Measurements from ENCODE around the gene HSPA4.

The HSPA4 gene

DNA sequence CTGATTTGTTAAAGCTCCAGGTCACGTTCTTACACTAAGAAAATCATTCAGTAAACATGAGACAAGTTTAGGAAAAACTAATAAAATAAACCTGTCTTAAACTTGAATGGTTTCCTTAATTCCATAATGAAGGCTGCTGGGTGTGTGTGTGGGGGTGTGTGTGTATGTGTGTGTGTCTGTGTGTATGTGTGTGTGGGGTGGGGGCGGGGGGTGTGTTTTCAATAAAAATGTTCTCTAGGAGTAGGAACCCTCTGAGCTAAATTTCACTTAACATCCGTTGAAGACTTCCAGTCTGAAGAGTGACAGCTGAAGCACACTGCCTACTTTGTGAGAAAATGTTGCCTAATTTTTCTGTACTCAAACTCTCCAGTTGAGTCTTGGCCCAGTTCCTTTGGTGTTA is 54.5 kb downstream of the HSPA4 start:
- no peak for DNase-seq (ENCODE audit: low spot score)

DNA sequence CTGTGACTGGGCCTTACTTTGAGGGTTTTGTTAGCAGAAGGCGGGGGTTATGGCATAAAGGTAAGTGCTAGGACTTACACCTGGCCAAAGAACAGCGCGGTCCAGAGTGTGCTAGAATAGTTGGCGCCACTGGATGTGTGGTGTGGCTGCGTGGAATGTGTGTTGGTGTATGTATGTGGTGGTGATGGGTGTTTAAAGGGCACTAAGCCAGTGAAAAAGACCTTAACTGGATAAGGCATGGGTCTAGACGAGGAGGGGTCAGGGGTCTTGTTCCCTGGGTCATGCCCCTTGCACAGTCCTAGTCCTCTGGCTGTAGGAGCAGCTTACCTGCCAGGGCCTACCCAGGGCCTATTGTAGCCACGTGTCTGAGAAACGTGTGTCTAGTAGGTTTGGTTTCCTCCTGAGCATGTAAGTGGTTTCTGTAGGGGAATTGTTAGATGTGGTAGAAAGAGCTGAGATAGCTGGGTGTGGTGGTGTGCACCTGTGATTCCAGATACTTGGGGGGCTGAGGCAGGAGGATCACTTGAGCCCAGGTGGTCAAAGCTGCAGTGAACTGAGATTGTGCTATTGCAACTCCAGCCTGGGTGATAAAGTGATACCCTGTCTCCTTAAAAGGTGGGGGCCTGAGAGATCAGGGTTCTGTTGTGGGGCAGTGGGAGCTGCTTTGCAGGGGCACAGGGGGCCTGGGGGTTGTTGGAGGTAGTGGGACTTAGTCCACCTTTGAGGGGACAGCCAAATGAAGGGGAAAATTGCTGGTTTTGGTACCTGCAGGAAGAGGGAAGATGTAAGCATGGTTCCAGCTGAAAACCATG is 55.2 kb downstream of the HSPA4 start:
- DNase-seq (ENCODE audit: low spot score), result no peak

DNA sequence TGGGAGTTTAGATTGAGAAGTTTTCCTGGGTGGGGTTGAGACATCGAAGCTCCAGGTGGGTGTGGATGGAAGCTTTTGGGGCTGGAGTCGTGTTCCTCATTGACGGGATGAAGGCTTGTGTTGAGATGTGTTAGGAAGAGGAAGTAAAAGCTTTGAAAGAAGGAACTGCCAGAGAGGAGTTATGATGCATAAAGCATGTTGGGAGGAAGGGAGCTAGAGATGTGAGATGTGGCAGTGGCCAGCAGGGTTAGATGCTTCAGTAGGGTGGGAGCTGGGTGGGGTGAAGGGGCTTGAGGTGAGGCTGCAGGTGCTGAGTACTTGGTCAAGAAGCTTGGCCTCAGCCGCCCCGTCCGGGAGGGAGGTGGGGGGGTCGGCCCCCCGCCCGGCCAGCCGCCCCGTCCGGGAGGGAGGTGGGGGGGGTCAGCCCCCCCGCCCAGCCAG is 56.7 kb downstream of the HSPA4 start:
- DNase-seq (ENCODE audit: low spot score), result no peak

DNA sequence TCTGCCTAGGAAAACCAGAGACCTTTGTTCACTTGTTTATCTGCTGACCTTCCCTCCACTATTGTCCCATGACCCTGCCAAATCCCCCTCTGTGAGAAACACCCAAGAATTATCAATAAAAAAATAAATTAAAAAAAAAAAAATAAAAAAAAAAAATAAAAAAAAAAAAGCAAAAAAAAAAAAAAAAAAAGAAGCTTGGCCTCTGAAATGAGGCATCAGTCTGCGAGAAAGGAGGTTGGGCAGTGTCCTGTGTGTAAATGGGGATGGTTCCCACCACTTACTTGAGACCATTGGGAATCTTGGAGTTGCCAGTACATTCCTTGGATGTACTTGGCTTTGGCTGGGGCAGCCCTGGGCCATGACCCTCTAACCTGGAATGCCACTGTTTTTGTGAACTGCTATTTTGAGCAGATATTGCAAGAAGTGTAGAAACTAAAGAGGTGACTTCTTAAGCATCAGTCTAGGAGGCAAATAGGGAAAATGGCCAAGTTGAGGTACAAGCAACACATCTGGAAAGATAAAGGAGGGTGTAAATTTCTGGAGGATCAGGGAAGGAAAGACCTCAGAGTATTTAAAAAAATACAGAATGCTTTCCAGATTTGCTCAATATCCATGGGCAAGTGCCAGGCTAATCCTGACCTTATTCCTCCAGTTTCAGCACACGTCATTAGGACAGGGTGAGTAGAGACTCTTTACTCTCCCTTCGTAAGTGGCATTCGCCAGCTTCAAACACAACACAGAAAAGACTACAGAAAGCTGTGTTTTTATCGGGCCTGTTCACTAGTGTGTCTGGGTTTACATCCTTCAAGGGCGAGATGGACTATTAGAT is 58.1 kb downstream of the HSPA4 start:
- DNase-seq (ENCODE audit: low spot score), result peak; percentile 56

DNA sequence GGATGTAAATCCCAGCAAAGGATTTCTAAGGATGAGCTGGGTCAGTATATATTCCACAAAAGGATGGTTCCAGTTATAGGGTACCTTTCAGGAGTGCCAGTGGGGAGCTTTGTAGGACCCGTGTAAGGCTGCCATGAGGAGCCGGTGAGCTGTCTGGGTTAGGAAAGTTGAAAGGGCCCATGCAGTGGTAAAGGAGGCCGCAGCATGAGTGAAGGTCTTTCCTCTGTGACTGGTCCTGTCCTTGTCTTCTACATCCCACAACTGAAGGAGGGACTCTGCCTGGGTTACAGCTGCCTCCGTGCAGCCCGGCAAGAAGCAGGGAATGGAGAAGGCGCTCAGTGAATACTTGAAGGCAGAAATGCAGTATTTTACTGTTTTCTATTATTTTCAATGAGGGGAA is 58.9 kb downstream of the HSPA4 start:
- no peak for DNase-seq (ENCODE audit: low spot score)

DNA sequence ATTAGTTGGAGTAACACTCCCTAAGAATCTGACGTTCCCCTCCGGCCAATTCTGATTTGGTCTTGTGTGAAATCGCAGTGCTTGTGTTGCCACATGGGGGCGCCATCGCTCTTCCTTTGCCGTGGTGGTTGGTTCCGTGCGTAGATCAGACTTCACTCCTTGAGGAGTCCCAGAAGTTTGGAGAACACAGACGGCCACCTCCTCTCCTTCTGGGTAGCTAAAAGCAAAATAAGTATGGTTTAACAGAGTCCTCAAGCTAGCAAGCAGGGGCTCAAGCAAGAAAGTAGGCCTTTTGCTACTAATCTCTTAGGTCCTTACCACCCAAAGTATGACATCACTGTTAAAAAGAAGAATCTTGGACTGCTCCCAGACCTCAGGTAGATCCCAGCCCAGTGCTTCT is 59.5 kb downstream of the HSPA4 start:
- peak; percentile 91 for DNase-seq (ENCODE audit: low spot score)

DNA sequence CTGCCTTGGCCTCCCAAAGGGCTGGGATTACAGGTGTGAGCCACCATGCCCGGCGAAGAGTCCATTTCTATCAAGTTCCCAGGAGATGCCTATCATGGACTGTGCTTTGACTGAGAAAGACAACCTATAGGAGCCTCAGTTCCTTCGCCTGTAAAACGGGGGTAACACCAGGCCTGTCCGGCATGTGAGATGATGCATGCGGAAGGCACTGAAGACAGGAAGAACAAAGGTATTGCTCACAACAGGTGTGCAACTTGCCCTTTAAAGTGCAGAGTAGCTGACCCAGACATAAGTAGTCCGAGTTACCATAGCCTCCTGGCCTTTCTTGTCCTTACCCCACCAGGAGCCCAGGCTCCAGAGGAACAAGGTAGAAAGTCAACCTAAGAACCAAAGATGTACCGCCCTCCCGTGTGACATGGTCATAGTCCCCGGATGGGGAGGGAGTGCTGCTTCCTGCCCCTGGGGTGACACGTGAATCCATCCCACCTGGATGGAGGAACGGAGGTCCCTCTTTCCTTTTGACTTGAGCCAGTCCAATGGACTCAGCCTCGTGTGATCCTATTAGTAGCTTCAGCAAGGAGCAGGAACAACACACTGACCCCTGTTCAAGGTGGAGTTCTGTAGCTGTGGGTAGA is 60.3 kb downstream of the HSPA4 start:
- DNase-seq (ENCODE audit: low spot score), result no peak

DNA sequence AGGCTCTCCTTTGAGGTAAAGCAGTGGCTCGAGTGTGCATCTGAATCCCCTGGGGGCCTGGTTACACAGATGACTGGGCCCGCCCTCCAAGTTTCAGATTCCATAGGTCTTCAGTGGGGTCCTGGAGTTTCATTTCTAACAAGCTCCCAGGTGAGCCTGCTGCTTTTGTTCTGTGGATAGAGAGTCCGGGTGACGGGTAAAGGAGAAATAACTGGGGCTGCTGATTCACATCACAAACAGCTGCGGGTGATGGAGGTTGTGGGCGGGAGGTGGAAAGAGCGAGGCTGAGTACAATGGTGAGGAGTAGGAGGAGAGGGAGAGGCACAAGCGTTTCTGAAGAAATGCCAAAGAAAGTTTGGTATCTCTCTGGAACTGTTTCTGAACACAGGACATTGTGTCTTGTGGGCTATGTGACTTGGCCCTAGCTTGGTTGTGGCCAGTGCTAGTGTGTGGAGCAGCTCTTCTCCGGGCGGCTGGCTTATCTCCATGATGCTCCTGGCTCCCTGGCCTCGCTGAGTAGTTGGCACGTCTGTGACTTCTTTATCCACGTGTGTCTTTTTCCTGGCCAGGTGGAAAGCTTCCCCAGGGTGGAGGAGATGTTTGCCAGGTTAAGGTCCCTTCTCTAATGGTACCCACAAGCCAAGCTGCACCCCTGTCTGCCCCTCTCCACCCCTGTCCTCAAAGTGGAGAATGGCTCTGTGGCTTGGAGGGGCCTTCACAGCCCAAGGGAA is 61.7 kb downstream of the HSPA4 start:
- peak; percentile 33 for DNase-seq (ENCODE audit: low spot score)

DNA sequence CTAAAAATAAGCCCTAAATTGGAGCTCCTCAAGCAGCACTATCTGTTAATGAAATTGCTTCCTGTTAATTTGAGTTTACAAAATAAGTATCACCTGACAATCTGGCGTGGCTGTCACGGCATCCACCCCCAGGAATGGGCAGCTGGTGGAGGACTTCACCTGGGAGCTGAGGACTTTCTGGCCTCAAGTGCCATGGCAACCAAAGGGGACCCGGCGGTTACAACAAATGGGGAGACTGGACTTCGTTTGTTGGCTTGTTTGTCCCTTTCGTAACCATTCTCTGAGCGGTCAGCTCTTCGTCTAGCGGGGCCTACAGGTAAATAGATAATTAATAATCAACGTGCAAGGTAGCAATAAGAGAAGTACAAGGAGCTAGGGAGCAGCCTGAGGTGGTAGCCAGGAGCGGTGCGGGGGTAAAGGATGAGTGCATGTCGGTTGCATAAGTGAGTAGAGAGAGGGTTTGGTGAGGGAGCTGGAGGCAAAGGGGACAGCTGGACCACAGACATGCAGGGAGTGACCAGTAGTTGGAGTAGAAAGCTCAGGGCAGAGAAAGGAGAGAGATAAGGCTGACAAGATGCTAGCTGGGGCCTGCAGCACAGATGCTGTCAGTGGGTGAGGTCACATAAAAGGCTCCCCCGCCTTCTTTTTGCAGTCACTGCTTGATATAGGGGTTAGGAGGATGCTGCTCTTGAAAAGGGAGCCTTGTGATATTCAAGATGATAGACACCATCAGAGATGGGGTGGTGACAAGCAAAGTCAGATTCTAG is 62.5 kb downstream of the HSPA4 start:
- DNase-seq (ENCODE audit: low spot score), result no peak

DNA sequence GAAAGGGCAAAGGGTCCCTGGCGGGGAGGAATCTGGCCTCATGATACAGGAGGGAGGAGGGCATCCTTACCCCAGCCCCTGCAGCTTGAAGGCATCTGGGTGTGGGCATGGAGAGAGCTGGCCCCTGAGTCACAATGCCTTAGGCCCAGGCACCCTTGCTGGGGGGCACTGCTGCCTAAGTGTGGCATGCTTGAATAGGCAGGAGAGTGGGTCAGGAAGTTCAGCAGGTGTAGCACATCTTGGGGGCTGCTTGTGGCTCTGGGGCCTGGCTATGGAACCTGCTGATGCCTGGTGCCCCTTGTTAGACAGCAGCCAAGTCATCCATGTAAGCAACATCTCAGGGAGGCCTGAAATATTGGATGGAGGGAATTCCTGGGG is 63.1 kb downstream of the HSPA4 start:
- no peak for DNase-seq (ENCODE audit: low spot score)

DNA sequence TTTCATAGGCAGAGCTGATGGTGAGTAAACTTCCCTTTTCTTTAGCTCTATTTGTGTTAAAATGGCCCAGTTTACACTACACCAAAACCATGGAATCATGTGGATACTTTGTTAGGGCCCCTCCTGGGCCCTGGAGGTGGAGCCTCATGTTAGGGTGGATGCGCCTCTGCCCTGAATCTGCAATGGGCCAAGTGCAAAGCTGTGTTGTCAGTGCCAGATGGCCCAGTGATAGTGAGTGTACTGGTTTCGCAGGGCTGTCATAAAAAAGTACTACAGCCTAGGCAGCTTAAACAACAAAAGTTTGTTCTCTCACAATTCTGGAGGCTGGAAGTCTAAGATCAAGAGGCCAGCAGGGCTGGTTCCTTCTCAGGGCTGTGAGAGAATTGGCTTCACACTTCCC is 64.8 kb downstream of the HSPA4 start:
- DNase-seq (ENCODE audit: low spot score), result no peak

DNA sequence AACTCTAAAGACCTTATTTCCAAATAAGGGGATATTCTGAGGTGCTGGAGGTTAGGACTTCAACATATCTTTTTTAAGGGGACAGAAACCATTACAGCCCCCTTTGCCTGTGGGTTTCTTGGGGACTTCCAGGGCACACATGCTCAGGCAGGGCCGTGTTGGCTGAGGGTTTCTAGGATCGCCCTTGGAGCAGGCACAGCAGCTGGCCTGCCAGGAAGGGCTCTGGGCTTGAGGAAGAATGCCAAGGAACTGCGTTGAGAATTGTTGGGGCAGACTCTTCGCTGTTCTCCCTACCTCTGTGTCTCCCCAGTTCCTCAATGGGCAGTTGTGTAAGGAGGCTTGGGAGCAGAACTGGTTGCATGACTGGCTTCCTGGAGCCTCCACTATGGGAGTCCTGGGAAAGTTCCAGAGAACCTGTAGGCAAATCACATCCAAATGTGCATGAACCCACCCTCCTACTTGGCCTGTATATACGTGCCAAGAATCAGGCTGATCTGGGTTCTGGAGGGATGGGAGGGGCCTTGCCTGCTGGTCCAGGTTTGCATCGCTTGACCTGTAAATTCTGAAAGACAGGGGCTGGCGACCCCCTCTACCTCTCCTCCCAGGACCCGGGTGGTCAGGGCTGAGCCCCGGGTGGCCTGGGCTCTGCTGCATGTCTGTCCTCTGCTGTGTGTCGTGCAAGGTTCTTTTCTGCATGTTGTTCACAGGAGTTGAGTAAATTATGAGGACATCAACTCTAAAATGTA is 65.5 kb downstream of the HSPA4 start:
- no peak for DNase-seq (ENCODE audit: low spot score)

DNA sequence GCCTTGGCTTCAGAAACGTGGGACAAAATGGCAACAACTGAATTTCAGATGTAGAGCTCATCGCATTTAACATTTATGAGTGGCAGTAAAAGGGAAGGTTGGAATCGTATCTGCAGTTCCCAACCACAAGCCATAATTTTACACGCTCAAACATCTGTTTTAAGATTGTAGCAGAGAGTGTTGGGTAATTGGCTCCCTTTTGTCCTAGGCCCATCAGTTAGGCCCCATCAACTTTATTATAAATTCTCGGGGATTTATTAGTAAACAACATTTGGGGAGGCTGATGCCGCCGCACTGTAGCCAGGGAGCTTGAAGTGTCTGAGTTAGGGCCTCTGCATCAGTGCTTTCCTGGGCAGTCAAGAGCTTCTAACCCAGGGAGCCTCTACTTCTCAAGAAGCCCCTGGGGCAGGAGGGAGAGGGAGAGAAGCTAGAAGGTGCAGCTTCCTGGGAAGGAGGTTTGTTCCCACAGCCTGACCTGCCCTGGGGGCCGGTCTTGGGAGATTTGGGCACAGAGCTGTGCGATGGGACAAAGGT is 66.2 kb downstream of the HSPA4 start:
- no peak for DNase-seq (ENCODE audit: low spot score)

DNA sequence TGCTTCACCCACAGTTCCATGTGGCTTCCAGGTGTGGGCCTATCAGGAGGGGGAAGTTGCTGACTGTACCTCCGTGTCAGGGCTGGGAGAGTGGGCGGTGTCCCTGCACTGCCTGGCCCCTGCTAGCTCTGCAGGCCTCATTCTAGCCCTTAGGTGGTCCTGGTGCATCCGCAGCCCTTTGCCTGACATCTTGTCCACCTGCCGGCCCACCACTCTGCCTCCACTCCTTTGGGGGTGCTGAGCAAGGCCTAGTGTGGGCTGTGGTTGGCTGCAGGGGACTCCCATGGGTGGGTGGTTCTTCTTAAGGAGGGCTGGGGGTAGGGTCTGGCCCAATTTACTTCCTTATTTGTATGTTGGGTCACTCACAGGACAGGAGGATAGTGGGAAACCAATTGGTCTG is 66.9 kb downstream of the HSPA4 start:
- DNase-seq (ENCODE audit: low spot score), result no peak

DNA sequence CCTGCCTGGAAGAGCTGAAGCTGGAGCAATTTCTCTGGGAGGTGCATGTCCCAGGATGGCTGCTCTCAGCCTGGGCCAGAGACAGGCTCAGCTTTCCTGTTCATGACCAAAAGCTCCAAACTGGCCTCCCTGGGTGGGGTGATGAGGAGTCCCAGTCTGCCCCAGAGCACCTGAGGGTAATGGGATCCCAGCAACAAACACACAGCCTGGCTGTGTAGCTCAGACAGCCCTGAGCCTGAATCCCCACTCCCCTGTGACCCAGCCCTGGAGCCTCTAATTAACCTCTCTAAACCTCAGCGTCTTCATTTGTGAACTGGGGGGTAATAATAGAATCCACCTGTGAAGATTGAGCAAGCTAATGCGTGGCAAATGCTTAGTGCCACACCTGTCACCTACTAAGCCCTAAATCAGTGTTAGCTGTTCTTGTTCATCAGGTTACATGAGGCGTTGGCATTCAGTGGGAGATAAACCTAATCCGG is 67.5 kb downstream of the HSPA4 start:
- no peak for DNase-seq (ENCODE audit: low spot score)

DNA sequence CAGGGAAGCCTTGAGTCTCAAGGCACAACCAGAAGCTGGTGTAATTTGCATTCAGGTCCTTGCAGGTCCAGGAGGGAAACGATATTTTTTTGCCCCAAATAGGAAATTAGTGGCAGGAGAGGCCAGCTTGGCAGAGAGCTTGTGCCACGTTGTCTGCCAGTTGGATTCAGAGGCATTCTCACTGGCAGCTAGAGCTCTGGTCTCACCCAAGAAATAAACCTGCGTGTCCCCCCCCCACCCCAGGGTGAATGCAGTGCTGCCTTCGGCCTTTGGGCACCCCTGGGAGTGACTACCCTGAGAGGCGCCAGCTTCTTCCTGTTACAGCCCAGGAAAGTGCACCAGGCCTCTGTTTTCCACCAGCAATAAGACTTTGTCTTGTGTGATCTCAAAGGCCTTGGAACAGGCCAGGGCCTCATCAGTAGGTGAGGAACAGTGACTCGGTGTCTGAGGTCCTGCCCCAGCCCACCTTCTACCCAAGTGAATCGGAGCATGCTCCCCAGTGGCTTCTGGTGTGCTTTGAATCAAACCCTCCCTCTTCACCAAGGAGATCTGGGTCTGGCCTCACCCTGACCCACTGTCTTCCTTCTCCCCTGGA is 68.4 kb downstream of the HSPA4 start:
- DNase-seq (ENCODE audit: low spot score), result no peak

DNA sequence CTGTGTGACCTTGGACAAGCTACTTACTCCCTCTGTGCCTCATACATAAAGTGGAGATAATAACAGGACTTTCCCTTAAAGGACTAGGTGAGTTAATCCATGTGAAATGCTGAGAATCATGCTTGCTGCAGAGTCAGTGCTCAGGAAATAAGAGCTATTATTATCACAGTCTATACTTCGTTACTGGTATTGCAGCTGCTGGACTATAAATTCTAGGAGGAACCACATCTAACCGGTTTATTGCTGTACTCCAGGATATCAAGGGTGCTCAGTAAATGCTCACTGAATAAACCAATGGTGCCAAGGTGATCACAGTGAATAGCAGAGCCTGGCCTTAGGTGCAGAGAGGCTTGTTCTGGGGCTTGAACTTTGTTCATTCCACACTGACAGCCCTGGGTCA is 69.3 kb downstream of the HSPA4 start:
- DNase-seq (ENCODE audit: low spot score), result no peak

DNA sequence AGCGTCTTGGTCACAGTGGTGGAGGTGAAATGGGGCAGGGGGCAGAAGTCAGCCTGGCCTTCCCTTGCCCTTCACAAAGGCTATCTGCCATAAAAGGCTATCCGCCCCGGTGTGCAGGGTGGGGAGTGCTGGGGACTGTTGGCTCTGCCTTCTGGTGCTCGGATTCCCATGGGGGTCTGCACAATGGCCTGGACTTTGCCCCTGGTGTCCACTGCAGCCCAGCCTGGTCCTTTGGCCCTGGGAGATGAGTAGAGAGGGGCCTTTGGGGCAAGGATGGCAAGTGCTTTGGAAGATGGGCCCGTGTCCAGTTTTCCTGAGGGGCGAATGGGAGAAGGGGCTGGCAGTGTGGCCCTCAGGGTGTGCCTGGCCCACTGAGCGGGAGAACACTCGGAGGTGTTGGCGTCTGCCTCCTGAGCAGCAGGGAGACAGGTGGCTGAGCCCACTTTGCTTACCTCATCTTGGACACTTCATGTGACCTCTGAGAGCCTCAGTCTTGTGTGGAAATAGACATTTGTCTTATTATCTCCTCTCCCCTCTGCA is 69.9 kb downstream of the HSPA4 start:
- no peak for DNase-seq (ENCODE audit: low spot score)

DNA sequence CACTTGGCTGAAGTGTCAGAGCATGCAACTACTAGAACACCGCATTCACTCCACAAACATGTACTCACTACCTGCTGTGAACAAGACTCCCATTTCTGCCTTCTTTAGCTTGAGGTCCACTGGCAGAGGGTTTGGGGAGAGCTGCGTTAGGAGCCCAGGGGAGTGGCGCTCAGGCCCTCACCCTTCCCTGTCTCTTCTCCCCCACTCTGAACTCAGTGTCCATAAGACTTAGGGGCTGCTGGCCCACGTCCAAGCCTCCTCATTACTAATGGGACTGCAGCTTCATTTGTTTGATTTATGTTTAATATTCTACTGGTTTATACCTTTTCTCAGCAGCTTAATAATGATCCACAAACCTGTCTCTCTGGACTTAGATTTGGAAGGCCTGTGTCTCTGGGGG is 70.9 kb downstream of the HSPA4 start:
- DNase-seq (ENCODE audit: low spot score), result no peak

DNA sequence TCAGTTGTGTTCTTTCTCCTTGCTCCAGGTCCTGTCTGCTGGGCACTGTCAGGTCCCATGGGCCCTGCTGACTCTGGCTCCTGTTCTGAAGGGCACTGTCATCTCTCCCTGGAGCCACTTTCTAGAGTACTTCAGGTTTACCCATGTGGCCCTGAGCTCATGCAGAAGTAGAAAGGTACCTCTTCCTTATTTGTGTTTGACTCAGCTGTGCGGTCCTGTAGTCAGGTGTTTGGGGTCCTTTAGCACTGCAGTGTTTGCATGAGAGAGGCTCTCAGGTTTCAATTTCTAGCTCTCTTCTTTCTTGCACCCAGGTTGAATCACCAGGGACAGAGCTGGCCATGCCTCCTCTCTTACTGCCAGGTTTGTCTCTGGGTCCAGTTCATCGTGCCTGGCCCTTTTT is 71.5 kb downstream of the HSPA4 start:
- DNase-seq (ENCODE audit: low spot score), result no peak
